Stomach (tissue), 4 donors: Measurements from ENCODE around the gene MYZAP.

Experiments
- POLR2A ChIP-seq, 4 donors: fragments of 450-650 bp; IDR thresholded peaks; one replicate each; pipeline ENCODE4 v1.6.1; 2016; ENCODE audit warnings: antibody characterized with exemption in 4 of 4, control low read depth in 2 of 4, mild to moderate bottlenecking in 1 of 4, moderate library complexity in 1 of 4
- POLR2AphosphoS5 ChIP-seq, 3 donors: sonication (generic); formaldehyde crosslinking; IDR thresholded peaks; one replicate each; pipeline ENCODE4 v1.6.1; 2016; ENCODE audit warnings: antibody characterized with exemption in 3 of 3
- TF ChIP-seq, protein P1 (sequence below), 7 experiments: fragments of 450-650 bp in 4 of 7; fragments of 200-600 bp in 3 of 7; sonication (generic) in 3 of 7; IDR thresholded peaks; one replicate each; pipeline ENCODE4 v1.5.1; 2016 to 2019; ENCODE audit warnings: antibody characterized with exemption in 7 of 7, control low read depth in 2 of 7, mild to moderate bottlenecking in 1 of 7

DNA sequence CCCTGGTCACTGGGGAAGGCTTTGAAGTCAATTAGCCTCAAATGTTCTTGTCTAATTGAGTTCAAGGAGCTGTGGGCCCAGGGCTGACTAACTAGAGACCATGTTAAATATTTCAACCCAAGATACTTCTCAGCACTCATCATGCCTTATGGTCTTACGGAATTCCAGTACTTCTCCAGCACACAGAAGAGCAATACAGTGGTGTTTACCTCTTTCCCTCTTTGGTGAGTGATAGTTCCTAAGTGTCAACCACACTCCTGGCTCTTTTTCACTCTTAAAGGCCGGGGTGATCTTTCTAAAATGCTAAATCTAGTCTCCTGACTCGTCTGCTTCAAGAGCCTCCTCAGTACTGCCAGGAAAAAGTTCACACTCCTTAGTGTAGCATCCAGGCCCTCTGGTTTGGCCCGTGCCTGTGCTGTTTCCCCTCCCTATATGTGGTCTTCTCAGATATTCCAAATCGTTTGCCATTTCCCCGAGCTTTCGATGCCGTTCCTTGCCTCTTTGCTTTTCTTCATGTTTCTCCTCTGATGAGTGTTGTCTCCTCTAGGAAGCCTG lies 4.7 kb downstream of the MYZAP start:
- TF ChIP-seq POLR2A (IDR thresholded peaks at IDR 0.05) (no peak), POLR2AphosphoS5 (IDR thresholded peaks at IDR 0.05) (no peak)
- TF ChIP-seq, protein P1, sequence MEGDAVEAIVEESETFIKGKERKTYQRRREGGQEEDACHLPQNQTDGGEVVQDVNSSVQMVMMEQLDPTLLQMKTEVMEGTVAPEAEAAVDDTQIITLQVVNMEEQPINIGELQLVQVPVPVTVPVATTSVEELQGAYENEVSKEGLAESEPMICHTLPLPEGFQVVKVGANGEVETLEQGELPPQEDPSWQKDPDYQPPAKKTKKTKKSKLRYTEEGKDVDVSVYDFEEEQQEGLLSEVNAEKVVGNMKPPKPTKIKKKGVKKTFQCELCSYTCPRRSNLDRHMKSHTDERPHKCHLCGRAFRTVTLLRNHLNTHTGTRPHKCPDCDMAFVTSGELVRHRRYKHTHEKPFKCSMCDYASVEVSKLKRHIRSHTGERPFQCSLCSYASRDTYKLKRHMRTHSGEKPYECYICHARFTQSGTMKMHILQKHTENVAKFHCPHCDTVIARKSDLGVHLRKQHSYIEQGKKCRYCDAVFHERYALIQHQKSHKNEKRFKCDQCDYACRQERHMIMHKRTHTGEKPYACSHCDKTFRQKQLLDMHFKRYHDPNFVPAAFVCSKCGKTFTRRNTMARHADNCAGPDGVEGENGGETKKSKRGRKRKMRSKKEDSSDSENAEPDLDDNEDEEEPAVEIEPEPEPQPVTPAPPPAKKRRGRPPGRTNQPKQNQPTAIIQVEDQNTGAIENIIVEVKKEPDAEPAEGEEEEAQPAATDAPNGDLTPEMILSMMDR (IDR thresholded peaks at IDR 0.05), result no peak
